ENCODE results near the gene HSD3B2. TPM values are rescaled to one million over a fixed set of nuclear protein-coding genes. Genes with fewer than 3 reads are reported as not detected.
A peak's percentile ranks its signal among the peaks of the same experiment; 100 is the strongest.

Gene HSD3B2
- polyA plus RNA-seq, 6 donors from 2014 or later, result not detected

- Mint-ChIP-seq H3K9me3 (peaks cover 0 to 4% (median 1%) of the 10 kb centered on the region in 7 donors), H3K4me3 (peak overlapping the region in 1 of 8 donors; percentile 1), H3K27ac (no peak overlapping the region), H3K4me1 (no peaks in the 10 kb centered on the region), H3K27me3 (peaks cover 8 to 22% (median 8%) of the 10 kb centered on the region in 3 donors), H3K36me3 (no peaks in the 10 kb centered on the region)
- ATAC-seq (ENCODE audit: low read depth in 2 of 2), result no peak
- DNase-seq, result no peak
Observed at GRCh38 chr1:119447344-119448126, 32.6 kb downstream of the HSD3B2 start.

DNA sequence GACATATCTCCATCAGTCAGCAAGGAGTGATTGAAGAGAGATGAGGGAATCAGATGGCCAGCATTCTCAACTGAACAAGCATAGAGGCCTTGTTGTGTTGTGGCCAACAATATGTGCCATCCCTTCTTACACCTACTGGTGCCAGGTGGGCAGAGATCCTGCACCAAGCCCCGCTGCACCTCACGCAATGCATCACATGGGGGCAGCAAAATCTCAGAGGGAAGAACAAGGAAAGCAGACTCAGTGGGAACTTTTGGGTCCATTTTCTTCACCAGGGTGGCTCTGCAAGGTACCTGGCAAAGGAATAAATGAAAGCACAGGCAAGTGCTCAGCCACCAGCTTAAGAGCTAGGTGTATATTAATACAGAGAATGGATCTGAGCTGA is 33.2 kb downstream of the HSD3B2 start:
- Mint-ChIP-seq H3K27ac (no peak overlapping the region), H3K36me3 (no peaks in the 10 kb centered on the region), H3K4me3 (no peak overlapping the region), H3K9me3 (peaks cover 0 to 4% (median 0%) of the 10 kb centered on the region in 7 donors), H3K4me1 (no peaks in the 10 kb centered on the region), H3K27me3 (peaks cover 3 to 18% (median 8%) of the 10 kb centered on the region in 3 donors)
- ATAC-seq (ENCODE audit: low read depth in 2 of 2) (no peak), DNase-seq (no peak)

DNA sequence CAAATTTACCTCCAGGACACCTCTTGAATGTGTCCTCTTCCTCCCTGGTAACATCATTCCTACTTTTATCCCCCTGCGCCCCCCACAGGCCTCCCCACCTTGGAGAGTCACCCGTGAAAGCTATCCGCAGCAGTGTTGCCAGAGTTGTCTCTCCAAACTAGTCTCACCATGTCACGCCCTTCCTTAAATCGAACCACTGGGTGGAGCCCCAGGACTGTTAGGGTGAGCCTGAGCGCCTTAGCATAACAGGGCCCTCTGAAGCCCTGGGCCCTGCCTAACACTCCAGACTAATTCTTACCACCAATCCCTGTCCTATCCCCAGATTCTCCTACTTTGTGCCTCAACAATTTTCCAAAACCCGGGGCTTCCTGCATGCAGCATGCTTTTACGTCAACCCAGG is 35.0 kb downstream of the HSD3B2 start:
- Mint-ChIP-seq H3K27me3 (peaks cover 3 to 15% (median 5%) of the 10 kb centered on the region in 3 donors), H3K27ac (no peak overlapping the region), H3K9me3 (peaks cover 0 to 8% (median 0%) of the 10 kb centered on the region in 7 donors), H3K36me3 (no peaks in the 10 kb centered on the region), H3K4me3 (no peak overlapping the region), H3K4me1 (no peaks in the 10 kb centered on the region)
- DNase-seq, result no peak
- ATAC-seq (ENCODE audit: low read depth in 2 of 2), result no peak

- no peaks in the 10 kb centered on the region for H3K36me3 Mint-ChIP-seq
- H3K27ac Mint-ChIP-seq, result no peak overlapping the region
- DNase-seq (no peak), ATAC-seq (ENCODE audit: low read depth in 2 of 2) (no peak)
- no peaks in the 10 kb centered on the region for H3K4me1 Mint-ChIP-seq
- peaks cover 0 to 8% (median 0%) of the 10 kb centered on the region in 7 donors for H3K9me3 Mint-ChIP-seq
- peaks cover under 1 to 14% (median 5%) of the 10 kb centered on the region in 3 donors for H3K27me3 Mint-ChIP-seq
- no peak overlapping the region for H3K4me3 Mint-ChIP-seq
Observed at GRCh38 chr1:119451158-119451557, 36.2 kb downstream of the HSD3B2 start.

- Mint-ChIP-seq H3K4me1 (no peaks in the 10 kb centered on the region), H3K27me3 (peaks cover 0 to 11% (median 5%) of the 10 kb centered on the region in 3 donors), H3K36me3 (no peaks in the 10 kb centered on the region), H3K4me3 (no peak overlapping the region), H3K27ac (no peak overlapping the region), H3K9me3 (peaks cover 0 to 8% (median 0%) of the 10 kb centered on the region in 7 donors)
- ATAC-seq (ENCODE audit: low read depth in 2 of 2), result no peak
- no peak for DNase-seq
Observed at GRCh38 chr1:119452091-119452490, 37.1 kb downstream of the HSD3B2 start.

DNA sequence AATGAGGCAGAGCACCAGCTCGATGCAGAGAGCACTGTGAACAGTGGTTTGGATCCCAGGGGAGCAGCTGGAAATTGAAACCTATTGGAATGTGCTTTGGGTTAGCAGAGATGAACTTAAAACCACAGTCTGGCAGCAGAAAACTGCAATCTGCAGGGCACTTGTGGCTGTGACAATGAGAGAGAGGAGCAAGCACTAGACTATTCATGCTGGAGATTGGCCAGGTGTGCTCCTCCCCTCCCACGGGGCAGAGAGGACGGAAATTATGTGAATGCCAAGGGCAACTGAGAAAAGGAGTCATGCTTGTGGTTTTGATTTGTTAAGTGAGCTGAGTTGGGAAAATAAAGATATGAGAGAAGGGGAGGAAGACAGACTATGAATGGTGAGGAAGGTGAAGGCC is 38.1 kb downstream of the HSD3B2 start:
- Mint-ChIP-seq H3K27me3 (peaks cover 0 to 6% (median 5%) of the 10 kb centered on the region in 3 donors), H3K36me3 (no peaks in the 10 kb centered on the region), H3K27ac (no peak overlapping the region), H3K4me3 (no peak overlapping the region), H3K9me3 (peaks cover 0 to 4% (median 0%) of the 10 kb centered on the region in 7 donors), H3K4me1 (no peaks in the 10 kb centered on the region)
- DNase-seq, result no peak
- no peak for ATAC-seq (ENCODE audit: low read depth in 2 of 2)

- DNase-seq, result no peak
- Mint-ChIP-seq H3K9me3 (peaks cover 0 to 4% (median 0%) of the 10 kb centered on the region in 7 donors), H3K36me3 (no peaks in the 10 kb centered on the region), H3K27ac (no peak overlapping the region), H3K27me3 (peaks cover 0 to 11% (median 7%) of the 10 kb centered on the region in 3 donors), H3K4me1 (peaks cover 0 to 3% (median 0%) of the 10 kb centered on the region in 3 donors), H3K4me3 (no peak overlapping the region)
- no peak for ATAC-seq (ENCODE audit: low read depth in 2 of 2)
Observed at GRCh38 chr1:119462964-119463363, 48.0 kb downstream of the HSD3B2 start.

DNA sequence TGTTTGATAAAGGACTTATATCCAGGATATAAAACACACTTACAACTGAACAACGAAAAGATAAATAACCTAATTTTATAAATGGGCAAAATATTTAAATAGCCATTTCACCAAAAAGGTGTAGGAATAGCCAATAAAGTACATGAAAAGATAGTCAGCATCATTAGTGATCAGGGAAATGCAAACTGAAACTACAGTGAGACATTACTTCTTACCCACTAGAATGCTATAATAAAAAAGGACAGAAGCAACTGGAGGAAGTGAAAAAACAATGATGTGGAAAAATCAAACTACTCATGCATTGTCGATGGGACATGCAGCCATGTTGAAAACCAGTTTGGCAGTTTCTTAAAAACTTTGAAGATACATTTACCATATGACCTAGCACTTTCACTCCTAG is 48.6 kb downstream of the HSD3B2 start:
- peaks cover 0 to 11% (median 7%) of the 10 kb centered on the region in 3 donors for H3K27me3 Mint-ChIP-seq
- no peak overlapping the region for H3K4me3 Mint-ChIP-seq
- H3K9me3 Mint-ChIP-seq, result peaks cover 0 to 5% (median 0%) of the 10 kb centered on the region in 7 donors
- DNase-seq, result no peak
- H3K4me1 Mint-ChIP-seq, result peaks cover 0 to 3% (median 0%) of the 10 kb centered on the region in 3 donors
- H3K27ac Mint-ChIP-seq, result no peak overlapping the region
- ATAC-seq (ENCODE audit: low read depth in 2 of 2), result no peak
- H3K36me3 Mint-ChIP-seq, result no peaks in the 10 kb centered on the region

- H3K27me3 Mint-ChIP-seq, result peaks cover 0 to 17% (median 9%) of the 10 kb centered on the region in 3 donors
- H3K27ac Mint-ChIP-seq, result no peak overlapping the region
- peaks cover 0 to 2% (median 0%) of the 10 kb centered on the region in 7 donors for H3K9me3 Mint-ChIP-seq
- H3K4me1 Mint-ChIP-seq, result peaks cover 0 to 3% (median 0%) of the 10 kb centered on the region in 3 donors
- DNase-seq (no peak), ATAC-seq (ENCODE audit: low read depth in 2 of 2) (no peak)
- no peaks in the 10 kb centered on the region for H3K36me3 Mint-ChIP-seq
- no peak overlapping the region for H3K4me3 Mint-ChIP-seq
Observed at GRCh38 chr1:119466445-119466844, 51.5 kb downstream of the HSD3B2 start.

DNA sequence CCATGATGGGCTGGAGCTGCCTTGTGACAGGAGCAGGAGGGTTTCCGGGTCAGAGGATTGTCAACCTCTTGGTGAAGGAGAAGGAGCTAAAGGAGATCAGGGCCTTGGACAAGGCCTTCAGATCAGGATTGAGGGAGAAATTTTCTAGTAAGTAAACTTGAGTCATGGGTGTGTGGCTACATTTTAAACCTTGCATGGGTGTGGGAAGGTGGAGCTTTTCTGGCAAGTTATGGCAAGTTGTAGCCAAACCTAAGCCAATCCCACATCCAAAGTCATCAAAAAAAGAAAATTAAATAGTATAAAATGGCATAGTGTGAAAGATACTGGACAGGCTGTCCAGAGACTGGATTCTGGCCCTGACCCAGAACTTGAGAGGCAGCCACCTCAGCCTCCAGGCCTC is 52.3 kb downstream of the HSD3B2 start:
- H3K27ac Mint-ChIP-seq, result no peak overlapping the region
- no peak for DNase-seq
- no peaks in the 10 kb centered on the region for H3K36me3 Mint-ChIP-seq
- no peak for ATAC-seq (ENCODE audit: low read depth in 2 of 2)
- H3K27me3 Mint-ChIP-seq, result peaks cover 0 to 17% (median 15%) of the 10 kb centered on the region in 3 donors
- no peak overlapping the region for H3K4me3 Mint-ChIP-seq
- H3K9me3 Mint-ChIP-seq, result peaks cover 0 to 2% (median 0%) of the 10 kb centered on the region in 7 donors
- H3K4me1 Mint-ChIP-seq, result peaks cover 0 to 3% (median 0%) of the 10 kb centered on the region in 3 donors

DNA sequence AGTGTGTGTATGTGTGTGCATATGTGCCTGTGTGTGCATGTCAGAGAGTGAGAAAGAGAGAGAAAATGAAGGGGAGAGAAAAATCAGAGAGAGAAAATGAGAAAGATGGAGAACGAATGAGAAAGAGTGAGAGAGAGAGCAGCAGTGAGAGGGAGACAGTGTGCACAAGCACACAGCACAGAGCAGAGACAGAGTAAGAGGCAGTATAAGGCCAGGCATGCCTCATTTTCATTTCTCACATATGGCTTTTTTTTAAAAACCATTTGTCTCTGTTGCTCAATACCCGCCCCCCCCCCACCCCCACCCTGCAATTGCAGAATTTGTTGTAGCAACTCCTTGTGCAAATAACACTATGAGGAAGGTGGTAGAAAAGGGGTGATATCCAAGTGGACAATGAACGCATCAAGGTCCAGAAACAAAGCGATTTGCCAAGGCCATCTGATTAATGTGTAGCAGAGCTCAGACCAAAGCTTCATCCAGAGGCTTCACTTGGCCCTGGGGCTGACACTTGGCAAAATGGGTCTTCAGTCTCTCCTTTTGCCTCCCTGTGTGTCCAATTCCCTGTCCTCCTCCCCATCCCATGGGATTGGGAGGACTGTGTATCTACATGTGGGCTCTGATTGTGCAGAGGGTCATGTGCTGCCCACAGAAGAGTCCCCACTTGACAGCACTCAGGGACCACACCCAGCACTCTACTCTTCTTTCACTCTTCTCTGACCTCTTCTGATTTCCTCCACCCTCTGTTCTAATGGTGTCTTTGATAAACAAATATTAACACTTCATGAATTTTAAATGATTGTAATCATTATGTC is 53.1 kb downstream of the HSD3B2 start:
- Mint-ChIP-seq H3K4me3 (no peak overlapping the region), H3K9me3 (peaks cover 0 to 2% (median 0%) of the 10 kb centered on the region in 7 donors)
- no peak for ATAC-seq (ENCODE audit: low read depth in 2 of 2)

DNA sequence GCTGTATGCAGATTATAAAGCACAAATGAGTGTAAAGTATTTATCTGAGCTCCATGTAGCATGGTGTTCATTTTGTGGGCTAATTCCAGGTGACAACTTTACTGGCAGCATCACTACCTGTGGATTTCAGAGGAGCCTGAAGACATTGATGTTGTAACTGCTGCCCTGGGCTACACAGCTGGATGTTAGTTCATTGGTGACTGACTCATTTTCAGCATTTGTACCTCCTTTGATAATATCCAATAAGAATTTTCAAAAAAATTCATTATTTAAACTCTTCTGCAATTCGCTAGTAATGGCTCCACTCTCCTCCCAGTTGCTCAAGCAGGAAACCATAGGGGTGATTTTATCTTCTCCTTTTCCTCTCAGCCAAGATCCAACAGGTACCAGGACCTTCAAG is 54.8 kb downstream of the HSD3B2 start:
- peaks cover under 1 to 18% (median 17%) of the 10 kb centered on the region in 3 donors for H3K27me3 Mint-ChIP-seq
- H3K4me3 Mint-ChIP-seq, result no peak overlapping the region
- H3K4me1 Mint-ChIP-seq, result no peaks in the 10 kb centered on the region
- peaks cover 0 to 2% (median 0%) of the 10 kb centered on the region in 7 donors for H3K9me3 Mint-ChIP-seq
- DNase-seq (no peak), ATAC-seq (ENCODE audit: low read depth in 2 of 2) (no peak)
- H3K27ac Mint-ChIP-seq, result no peak overlapping the region
- no peaks in the 10 kb centered on the region for H3K36me3 Mint-ChIP-seq

More for the DNA sequence above, 53.1 kb downstream of the HSD3B2 start:
- H3K36me3 Mint-ChIP-seq, result no peaks in the 10 kb centered on the region
- DNase-seq, result no peak
- H3K27ac Mint-ChIP-seq, result peak overlapping the region in 1 of 6 donors; percentile 49
- H3K27me3 Mint-ChIP-seq, result peaks cover 0 to 18% (median 17%) of the 10 kb centered on the region in 3 donors
- H3K4me1 Mint-ChIP-seq, result peaks cover 0 to 3% (median 0%) of the 10 kb centered on the region in 3 donors

DNA sequence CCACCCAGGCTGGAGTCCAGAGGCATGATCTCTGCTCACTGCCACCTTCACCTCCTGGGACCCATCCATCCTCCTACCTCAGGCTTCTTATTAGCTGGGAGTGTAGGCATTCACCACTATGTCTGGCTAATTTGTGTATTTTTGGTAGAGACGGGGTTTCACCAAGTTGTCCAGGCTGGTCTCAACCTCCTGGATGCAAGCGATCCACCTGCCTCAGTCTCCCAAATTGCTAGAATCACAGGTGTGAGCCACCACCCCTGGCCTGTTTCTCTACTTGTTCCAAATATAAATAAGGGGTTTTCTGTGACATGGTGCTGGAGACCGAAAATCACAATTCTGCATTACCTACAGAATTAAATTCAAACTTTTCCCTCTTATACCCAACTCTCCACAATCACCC is 55.4 kb downstream of the HSD3B2 start:
- peak overlapping the region in 1 of 6 donors; percentile 38 for H3K27ac Mint-ChIP-seq
- H3K4me3 Mint-ChIP-seq, result no peak overlapping the region
- no peaks in the 10 kb centered on the region for H3K4me1 Mint-ChIP-seq
- no peaks in the 10 kb centered on the region for H3K36me3 Mint-ChIP-seq
- ATAC-seq (ENCODE audit: low read depth in 2 of 2), result no peak
- DNase-seq, result no peak
- H3K9me3 Mint-ChIP-seq, result peaks cover 0 to 2% (median 0%) of the 10 kb centered on the region in 7 donors
- peaks cover 5 to 18% (median 17%) of the 10 kb centered on the region in 3 donors for H3K27me3 Mint-ChIP-seq
